ENCODE results near the gene RAD23A.
"Not testable (repeated sequence)": the region's sequence is repeated elsewhere in the genome, so short reads cannot be mapped to it uniquely, and the experiment has no call there.

Gene RAD23A

DNA sequence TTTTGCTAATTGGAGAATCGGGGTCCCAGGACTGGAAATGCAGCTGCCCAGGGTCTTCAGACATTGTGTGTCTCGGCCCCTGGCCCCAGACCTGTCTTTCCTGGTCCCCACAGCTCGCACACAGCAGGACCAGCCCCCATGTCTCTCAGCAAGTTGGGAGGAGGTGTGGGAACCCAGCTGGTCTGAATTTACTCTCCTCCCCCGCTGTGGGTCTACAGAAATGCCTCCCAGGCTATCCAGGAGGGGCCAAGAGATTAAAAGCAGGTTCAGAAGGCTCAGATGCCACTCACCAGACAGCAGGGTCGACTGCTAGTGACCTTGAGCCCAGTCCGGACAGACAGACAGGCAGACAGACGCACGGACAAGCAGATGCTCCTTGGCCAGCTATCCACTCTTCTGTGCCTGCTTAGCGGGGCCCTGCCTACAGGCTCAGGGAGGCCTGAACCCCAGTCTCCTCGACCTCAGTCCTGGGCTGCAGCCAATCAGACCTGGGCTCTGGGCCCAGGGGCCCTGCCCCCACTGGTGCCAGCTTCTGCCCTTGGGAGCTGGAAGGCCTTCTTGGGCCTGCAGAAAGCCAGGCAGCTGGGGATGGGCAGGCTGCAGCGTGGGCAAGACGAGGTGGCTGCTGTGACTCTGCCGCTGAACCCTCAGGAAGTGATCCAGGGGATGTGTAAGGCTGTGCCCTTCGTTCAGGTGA, 23.8 kb downstream of the RAD23A start, which contains the start of gene DAND5:
Gene DAND5 (plus strand): TSS at position 285 of the 697 bp plus-strand sequence. CDS start 85 bp downstream, at position 370.
- H3K4me3 ChIP-seq (ENCODE audit: low read depth, low read length), result no peak within 1 kb of the TSS
- no peak for DNase-seq (ENCODE audit: low read depth)
- TF ChIP-seq POLR2A (IDR thresholded peaks at IDR 0.05; ENCODE audit: extremely low read depth, insufficient read length), result no peak
- TF ChIP-seq, protein P1, sequence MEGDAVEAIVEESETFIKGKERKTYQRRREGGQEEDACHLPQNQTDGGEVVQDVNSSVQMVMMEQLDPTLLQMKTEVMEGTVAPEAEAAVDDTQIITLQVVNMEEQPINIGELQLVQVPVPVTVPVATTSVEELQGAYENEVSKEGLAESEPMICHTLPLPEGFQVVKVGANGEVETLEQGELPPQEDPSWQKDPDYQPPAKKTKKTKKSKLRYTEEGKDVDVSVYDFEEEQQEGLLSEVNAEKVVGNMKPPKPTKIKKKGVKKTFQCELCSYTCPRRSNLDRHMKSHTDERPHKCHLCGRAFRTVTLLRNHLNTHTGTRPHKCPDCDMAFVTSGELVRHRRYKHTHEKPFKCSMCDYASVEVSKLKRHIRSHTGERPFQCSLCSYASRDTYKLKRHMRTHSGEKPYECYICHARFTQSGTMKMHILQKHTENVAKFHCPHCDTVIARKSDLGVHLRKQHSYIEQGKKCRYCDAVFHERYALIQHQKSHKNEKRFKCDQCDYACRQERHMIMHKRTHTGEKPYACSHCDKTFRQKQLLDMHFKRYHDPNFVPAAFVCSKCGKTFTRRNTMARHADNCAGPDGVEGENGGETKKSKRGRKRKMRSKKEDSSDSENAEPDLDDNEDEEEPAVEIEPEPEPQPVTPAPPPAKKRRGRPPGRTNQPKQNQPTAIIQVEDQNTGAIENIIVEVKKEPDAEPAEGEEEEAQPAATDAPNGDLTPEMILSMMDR (IDR thresholded peaks at IDR 0.05; ENCODE audit: low read depth, low read length), result no peak
- TF ChIP-seq MAX (IDR thresholded peaks at IDR 0.05; ENCODE audit: low read depth, low read length), result no peak
- TF ChIP-seq MYC (IDR thresholded peaks at IDR 0.05; ENCODE audit: low read depth, low read length), result no peak

DNA sequence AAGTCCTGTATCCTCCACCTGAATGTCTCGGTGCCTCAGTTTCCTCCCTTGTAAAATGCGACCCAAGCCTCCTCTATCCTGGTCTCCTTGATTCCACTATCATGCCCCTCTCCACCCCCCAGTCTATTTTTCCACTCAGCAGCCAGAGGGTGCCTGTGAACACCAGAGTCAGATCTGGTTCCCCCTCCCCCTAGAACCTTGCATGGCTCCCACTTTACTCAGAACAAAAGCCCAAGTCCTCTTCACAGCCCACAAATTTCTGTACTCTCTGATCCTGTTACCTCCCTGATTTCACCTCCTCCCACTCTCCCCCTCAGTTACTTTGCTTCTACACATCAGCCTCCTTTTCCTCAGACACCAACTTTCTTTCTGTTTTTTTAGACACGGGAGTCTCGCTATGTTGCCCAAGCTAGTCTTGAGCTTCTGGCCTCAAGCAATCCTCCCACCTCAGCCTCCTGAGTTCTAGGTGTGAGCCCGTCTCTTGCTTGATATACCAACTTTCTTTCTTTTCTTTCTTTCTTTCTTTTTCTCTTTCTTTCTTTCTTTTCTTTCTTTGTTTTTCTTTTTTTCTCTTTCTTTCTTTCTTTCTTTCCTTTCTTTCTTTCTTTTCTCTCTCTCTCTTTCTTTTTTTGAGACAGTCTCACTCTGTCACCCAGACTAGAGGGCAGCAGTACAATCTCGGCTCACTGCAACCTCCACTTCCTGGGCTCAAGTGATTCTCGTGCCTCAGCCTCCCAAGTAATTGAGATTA, 24.6 kb downstream of the RAD23A start:
- TF ChIP-seq, protein P1 (IDR thresholded peaks at IDR 0.05; ENCODE audit: low read depth, low read length), result no peak
- TF ChIP-seq MAX (IDR thresholded peaks at IDR 0.05; ENCODE audit: low read depth, low read length) (no peak), POLR2A (IDR thresholded peaks at IDR 0.05; ENCODE audit: extremely low read depth, insufficient read length) (no peak)
- H3K4me3 ChIP-seq (ENCODE audit: low read depth, low read length), result no peak overlapping the region
- DNase-seq (ENCODE audit: low read depth), result no peak

DNA sequence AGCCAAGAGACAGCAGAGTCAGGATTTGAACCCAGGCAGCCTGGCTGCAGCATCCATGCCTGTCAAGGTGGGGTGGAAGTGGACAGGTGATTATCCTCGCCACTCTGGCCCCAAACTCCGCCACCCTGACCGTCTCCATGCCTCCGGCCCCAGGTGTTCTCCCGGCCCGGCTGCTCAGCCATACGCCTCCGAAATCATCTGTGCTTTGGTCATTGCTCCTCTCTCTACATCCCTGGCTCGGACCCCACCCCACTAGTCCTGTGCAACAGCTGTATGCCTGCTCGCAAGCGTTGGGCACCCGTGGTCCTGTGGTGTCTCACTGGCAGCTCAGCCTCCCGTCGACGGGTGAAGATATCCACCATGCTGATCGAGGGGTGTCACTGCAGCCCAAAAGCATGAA, 27.6 kb downstream of the RAD23A start:
- no peak overlapping the region for H3K4me3 ChIP-seq (ENCODE audit: low read depth, low read length)
- DNase-seq (ENCODE audit: low read depth), result no peak
- TF ChIP-seq, protein P1 (IDR thresholded peaks at IDR 0.05; ENCODE audit: low read depth, low read length), result no peak
- TF ChIP-seq MAX (IDR thresholded peaks at IDR 0.05; ENCODE audit: low read depth, low read length), result no peak
- TF ChIP-seq POLR2A (IDR thresholded peaks at IDR 0.05; ENCODE audit: extremely low read depth, insufficient read length), result no peak
- TF ChIP-seq MYC (IDR thresholded peaks at IDR 0.05; ENCODE audit: low read depth, low read length), result no peak

GRCh38 chr19:12974301-12975220, 28.9 kb downstream of the RAD23A start:
- TF ChIP-seq, protein P1 (IDR thresholded peaks at IDR 0.05; ENCODE audit: low read depth, low read length), result no peak
- TF ChIP-seq MAX (IDR thresholded peaks at IDR 0.05; ENCODE audit: low read depth, low read length), result no peak
- DNase-seq (ENCODE audit: low read depth), result no peak
- no peak overlapping the region for H3K4me3 ChIP-seq (ENCODE audit: low read depth, low read length)

- DNase-seq (ENCODE audit: low read depth), result no peak
- H3K4me3 ChIP-seq (ENCODE audit: low read depth, low read length), result no peak overlapping the region
- TF ChIP-seq MYC (IDR thresholded peaks at IDR 0.05; ENCODE audit: low read depth, low read length) (no peak), MAX (IDR thresholded peaks at IDR 0.05; ENCODE audit: low read depth, low read length) (no peak), POLR2A (IDR thresholded peaks at IDR 0.05; ENCODE audit: extremely low read depth, insufficient read length) (no peak)
- TF ChIP-seq, protein P1 (IDR thresholded peaks at IDR 0.05; ENCODE audit: low read depth, low read length), result no peak
Measured at GRCh38 chr19:12975221-12975741, 29.6 kb downstream of the RAD23A start.

DNA sequence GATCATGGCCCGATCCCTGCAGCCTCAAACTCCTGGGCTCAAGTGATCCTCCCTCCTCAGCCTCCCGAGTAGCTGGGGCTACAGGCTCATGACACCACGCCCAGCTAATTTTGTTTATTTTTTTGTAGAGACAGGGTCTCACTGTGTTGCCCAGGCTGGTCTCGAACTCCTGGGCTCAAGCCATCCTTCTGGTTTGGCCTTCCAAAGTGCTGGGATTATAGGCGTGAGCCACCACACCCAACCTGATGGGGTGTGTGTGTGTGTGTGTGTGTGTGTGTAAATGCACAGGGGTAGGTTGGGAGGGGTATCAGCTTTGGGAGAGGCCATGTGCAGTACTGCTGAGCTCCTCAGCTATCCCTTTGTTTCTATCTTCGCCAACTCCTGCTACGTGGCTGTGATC, 30.4 kb downstream of the RAD23A start:
- H3K4me3 ChIP-seq (ENCODE audit: low read depth, low read length); DNase-seq (ENCODE audit: low read depth): not testable (repeated sequence)
